Neutrophil (primary cell): ENCODE measurements around the gene LARP1.

ENCODE experiments used
- H3K27ac ChIP-seq: fragments of 200-600 bp; sonication (generic); 2 replicates; pipeline ENCODE4 v1.5.1; 2016; ENCODE audit warnings: mild to moderate bottlenecking, moderate library complexity
- H3K27me3 ChIP-seq: fragments of 200-600 bp; sonication (generic); 2 replicates; pipeline ENCODE4 v1.6.0; 2016; ENCODE audit warnings: mild to moderate bottlenecking
- H3K36me3 ChIP-seq: fragments of 200-600 bp; sonication (generic); 2 replicates; pipeline ENCODE4 v1.5.1; 2017
- H3K4me1 ChIP-seq, 2 experiments: fragments of 200-600 bp in 1 of 2; sonication (generic) in 1 of 2; 1 replicate in 1 of 2; 2 replicates in 1 of 2; pipeline versions ENCODE4 v1.5.1 to v1.6.1; 2013 to 2016; ENCODE audit warnings: low read depth in 1 of 2, low read length in 1 of 2, mild to moderate bottlenecking in 1 of 2, moderate library complexity in 1 of 2; ENCODE audit not compliant: control insufficient read depth in 1 of 2, insufficient read depth in 1 of 2
- H3K4me3 ChIP-seq, 2 experiments: fragments of 200-600 bp in 1 of 2; sonication (generic) in 1 of 2; 1 replicate in 1 of 2; 2 replicates in 1 of 2; pipeline ENCODE4 v1.5.1; 2013 to 2016; ENCODE audit warnings: low read depth in 1 of 2, low read length in 1 of 2, mild to moderate bottlenecking in 1 of 2, moderate library complexity in 1 of 2
- H3K9me3 ChIP-seq: fragments of 200-600 bp; sonication (generic); 2 replicates; pipeline ENCODE4 v1.5.1; 2016
- CTCF ChIP-seq: fragments of 200-600 bp; sonication (generic); IDR thresholded peaks from 2 replicates; pipeline ENCODE4 v1.5.1; 2016; ENCODE audit warnings: antibody characterized with exemption

LARP1 gene

DNA sequence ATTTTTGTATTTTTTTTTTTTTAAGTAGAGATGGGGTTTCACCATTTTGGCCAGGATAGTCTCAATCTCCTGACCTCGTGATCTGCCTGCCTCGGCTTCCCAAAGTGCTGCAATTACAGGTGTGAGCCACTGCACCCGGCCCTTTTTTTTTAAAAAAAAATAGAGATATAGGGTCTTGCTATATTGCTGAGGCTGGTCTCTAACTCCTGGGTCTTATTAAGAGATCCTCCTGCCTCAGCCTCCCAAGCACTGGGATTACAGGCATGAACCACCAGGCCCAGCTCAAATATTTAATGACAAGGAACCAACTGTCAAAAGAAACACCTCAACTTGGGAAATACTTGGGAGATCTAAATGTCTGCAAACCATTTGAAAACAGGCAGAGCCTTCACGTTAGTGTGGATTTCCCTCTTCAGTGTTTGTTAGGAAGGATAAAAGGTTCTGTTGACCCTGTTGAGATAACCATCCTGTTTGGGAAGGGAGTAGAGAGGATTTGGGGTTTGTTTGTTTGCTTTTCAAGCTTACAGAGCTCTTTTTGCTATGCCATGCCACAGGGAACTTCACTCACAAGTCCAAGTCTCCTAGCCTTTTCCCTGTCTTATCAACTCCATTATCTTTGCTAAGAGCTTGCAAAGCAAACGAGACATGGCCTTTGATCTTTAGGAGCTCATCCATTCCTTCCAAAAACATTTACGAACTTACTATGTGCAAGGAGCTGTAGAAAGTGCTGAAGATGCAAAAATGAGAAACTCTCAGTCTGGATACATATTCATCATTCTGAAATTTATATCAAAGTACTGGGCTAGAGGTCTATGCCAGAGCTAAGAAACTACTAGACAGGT is 87.7 kb downstream of the LARP1 start:
- Histone ChIP-seq H3K27me3 (no peaks in the 10 kb centered on the region), H3K4me1 (no peaks in the 10 kb centered on the region), H3K4me3 (no peak overlapping the region), H3K27ac (no peak overlapping the region), H3K9me3 (no peaks in the 10 kb centered on the region), H3K36me3 (no peaks in the 10 kb centered on the region)
- TF ChIP-seq CTCF: no peak

DNA sequence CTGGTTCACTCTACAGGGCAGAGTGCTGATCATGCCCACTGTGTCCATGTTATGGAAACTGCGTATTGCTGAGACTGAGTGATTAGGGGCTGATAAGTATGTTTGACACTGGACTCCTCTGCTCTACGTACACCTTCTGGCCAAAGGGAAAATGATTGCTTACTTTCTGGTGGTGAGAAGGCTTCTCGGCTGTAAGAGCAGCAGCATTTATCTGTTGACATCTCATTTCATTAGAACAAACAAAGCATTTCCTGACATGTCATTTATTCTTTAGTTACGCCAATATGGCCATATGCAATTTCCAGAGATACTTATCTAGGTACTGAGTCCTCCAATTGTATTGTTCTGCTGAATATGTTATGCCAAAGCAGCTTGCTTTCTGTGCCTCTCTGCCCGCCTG is 89.6 kb downstream of the LARP1 start:
- no peak for TF ChIP-seq CTCF
- H3K9me3 ChIP-seq: no peaks in the 10 kb centered on the region
- H3K4me3 ChIP-seq: no peak overlapping the region
- no peaks in the 10 kb centered on the region for H3K36me3 ChIP-seq
- no peaks in the 10 kb centered on the region for H3K27me3 ChIP-seq
- H3K27ac ChIP-seq: no peak overlapping the region
- H3K4me1 ChIP-seq: peaks cover 6% of the 10 kb centered on the region in 2 experiments

DNA sequence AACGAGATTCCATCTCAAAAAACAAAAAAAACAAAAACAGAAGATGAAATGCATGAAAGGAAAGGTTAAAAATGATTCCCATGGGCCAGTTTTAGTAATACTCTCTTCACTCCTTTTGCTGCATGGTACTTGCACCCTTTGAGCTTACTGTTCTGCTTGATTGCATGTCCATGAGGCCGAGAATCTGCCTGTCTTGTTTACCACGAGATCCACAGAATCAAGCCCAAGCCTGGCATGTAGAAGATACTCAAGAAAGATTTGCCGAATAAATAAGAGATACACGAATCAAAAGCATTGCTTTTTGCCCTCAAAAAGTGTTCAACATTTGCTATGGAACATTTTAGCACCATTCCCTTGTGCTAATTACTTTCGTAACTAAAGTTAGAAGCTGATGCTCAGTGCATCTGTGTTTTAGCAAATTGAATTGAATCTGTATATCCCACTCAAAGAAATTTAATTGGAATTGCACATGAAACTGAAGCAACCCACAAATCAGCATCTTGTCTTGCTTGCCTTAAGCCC is 94.1 kb downstream of the LARP1 start:
- no peak for TF ChIP-seq CTCF
- H3K4me1 ChIP-seq: peaks cover 18 to 19% of the 10 kb centered on the region in 2 experiments
- no peaks in the 10 kb centered on the region for H3K36me3 ChIP-seq
- H3K27me3 ChIP-seq: no peaks in the 10 kb centered on the region
- H3K9me3 ChIP-seq: no peaks in the 10 kb centered on the region
- H3K27ac ChIP-seq: peak overlapping the region; percentile 55
- no peak overlapping the region for H3K4me3 ChIP-seq

DNA sequence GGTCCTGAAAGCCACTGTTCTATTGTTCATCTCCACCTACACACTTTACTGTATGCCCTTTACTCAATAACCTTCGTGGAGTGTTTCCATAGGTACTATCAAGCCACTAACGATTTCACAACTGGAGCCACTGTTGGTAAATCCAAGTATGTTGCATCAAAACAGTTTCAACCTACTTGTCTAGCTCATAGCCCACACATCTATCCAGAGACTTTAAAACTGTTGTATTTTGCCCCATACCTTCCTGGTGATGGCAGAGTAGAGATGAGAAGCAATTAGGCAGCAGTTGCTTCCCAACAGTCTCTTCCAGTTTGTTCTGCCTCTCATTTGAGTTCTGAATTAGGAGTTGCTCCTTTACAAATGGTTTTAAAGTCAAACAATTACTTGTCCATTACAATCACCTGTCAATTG is 94.6 kb downstream of the LARP1 start:
- peaks cover 18 to 19% of the 10 kb centered on the region in 2 experiments for H3K4me1 ChIP-seq
- H3K36me3 ChIP-seq: no peaks in the 10 kb centered on the region
- H3K27me3 ChIP-seq: no peaks in the 10 kb centered on the region
- no peaks in the 10 kb centered on the region for H3K9me3 ChIP-seq
- no peak for TF ChIP-seq CTCF
- no peak overlapping the region for H3K4me3 ChIP-seq
- peak overlapping the region; percentile 55 for H3K27ac ChIP-seq

DNA sequence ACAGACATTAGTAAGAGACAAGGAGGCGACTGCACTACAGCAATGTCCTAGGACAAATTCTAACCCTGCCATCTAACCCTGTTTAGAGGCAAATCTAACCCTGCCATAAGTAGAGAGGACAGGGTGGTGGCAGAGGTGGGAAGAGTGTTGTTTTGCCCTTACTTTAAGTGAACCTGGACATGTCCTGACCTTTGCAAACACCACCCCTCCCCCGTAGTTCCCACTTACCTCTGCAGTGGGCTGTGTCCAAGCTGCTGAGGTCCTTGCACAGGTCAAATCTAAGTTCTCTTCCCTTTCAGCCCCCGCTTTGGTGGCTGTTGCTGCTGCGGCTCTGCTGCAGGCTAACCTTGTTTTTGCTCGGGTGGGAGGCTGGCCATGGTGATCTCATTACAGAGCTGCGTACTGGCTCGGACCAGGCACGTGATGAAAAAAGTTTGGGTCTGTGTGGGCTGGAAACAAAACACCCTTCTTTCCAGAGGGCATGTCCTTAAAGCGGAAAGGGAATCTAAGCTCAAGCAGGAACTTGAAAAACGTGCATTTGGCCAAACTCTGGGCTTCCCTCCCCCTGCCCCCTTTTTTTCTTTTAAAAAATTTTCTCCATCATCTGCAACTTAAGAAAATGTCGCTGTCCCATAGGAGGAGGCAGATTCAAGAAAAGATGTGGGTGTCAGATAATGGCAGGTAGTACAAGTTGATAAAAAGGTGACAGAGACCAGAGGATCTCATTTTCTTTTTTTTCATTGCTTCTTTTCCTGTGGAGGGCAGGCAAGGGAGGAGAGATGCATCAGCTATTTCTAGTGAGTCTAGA is 95.3 kb downstream of the LARP1 start, which contains the start of gene FAXDC2:
FAXDC2 (minus strand) TSS at position 349 of the 808 bp plus-strand sequence. CDS start 12,425 bp downstream, outside the sequence.
- no peaks in the 10 kb centered on the region for H3K27me3 ChIP-seq
- H3K4me3 ChIP-seq: peak within 1 kb of the TSS in 1 of 2 experiments; percentile 24
- peak within 1 kb of the TSS; percentile 55 for H3K27ac ChIP-seq
- H3K4me1 ChIP-seq: peaks cover 18 to 19% of the 10 kb centered on the region in 2 experiments
- H3K36me3 ChIP-seq: no peaks in the 10 kb centered on the region
- no peaks in the 10 kb centered on the region for H3K9me3 ChIP-seq
- no peak for TF ChIP-seq CTCF
